NCI-H345 treated with DMSO at 0.1 percent for 48 hours (cell line): ENCODE measurements around the gene DGKZ.
"Not testable (repeated sequence)": the region's sequence is repeated elsewhere in the genome, so short reads cannot be mapped to it uniquely, and the experiment has no call there.

Experiments used
- DNase-seq: peaks from one replicate; lab custom pipeline; 2025; ENCODE audit not compliant: unreplicated experiment; lab: John Stamatoyannopoulos, UW

DGKZ gene

DNA sequence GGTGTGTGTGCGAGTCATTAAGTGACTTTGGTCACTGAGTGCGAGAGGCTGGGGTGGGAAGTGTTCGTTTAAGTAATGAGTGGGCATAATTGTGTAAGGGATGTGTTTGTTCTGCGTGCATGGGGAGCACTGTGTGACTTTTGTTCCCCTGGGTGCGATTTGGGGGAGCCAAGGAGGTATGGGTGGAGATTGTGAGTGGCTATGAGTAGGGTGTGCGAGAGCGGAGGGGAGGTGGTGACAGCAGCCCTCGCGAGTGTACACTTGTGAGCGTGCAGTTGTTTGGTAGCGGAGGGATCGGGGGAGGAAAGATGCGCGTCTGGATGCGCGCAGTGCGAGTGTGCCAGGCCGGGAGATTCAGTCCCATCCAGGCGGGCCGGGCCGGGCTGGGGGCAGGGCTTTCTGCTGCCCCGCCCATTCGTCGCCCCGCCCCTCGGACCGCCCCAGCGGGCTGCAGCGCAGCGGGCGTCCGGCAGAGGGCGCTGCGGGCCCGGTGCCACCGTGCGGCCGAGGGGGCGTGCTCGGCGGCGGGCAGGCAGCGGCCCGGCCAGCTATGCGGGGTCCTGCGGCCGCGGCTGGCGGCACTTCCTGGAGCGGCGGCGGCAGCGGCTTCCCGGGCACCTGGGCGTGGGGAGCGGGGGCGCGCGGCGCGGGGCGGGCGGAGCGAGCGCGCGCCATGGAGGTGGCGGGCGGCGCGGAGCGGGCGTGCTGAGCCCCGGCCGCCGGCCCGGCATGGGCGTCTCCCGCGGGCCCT is at the start of gene DGKZ:
Gene DGKZ, plus strand, starts transcription at position 578 of the 751 bp plus-strand sequence. CDS start 197 bp downstream, outside the sequence.
- peak; percentile 90 for DNase-seq

DNA sequence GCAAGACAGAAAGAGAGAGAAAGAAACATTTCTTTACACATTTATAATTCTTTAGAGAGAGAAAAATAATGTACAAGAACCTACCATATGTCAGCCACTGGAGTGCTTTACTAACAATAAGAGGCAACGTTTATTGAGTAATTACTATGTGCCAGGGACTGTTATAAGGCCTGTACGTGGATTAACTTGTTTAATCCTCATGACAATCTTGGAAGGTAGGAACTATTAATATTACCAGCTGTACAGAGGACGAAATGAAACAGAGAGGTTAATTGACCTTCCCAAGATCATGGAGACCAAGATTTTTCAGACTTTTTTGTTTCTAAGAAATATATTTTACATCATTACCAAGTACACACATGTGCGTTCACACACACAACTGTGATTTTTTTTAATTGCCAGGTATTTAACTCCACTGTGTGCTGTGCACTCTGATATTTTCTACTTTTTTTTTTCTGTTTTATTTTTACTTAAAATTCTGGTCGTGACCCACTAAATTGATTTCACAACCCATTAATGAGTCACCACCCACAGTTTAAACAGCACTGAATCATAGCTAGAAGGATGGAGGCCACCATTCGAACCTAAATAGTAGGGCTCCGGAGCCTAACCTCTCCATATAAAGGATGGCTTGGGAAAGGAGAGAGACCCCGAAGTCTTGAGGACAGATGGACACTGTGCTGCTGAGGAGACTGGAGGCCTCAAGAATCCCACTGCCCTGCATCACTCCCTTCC is 48.4 kb upstream of the DGKZ start:
- no peak for DNase-seq

DNA sequence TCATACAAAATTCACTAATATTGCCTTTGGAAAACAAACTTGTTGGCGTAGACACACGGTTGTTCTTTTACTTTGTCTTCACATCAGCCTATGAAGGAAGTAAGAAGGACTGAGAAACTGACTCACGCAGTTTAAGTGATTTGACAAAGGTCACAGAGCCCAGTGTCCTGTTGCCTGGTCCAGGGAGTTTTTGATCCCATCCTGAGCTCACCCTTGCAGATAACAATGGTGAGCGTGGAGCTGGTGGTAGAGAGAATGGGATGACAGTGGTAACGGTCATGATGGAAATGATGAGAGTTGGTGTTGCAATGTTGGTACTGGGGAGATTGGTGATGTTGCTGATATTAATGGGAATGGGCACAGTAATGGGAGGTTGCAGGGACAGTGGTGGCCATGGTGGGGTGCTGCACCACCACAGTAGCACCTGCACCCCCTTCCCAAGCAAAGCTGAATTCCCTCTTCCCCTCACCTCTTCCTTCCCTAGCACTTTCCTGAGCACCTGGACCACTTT is 47.8 kb upstream of the DGKZ start:
- no peak for DNase-seq

DNA sequence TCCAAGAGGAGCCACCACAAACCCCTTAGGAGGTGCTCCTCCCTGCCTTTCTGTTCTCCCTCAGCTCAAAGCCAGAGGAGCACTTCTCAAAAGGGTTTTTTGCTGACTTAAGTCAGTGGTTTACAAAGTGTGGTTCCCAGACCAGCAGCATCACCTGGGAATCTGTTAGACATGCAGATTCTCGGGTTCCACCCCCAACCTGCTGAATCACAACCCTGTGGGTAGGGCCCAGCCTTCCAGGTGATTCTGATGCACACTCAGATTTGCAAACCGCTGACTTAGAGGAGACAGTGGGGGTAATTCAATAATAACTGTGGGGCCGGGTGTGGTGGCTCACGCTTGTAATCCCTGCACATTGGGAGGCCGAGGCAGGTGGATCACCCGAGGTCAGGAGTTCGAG is 47.0 kb upstream of the DGKZ start:
- no peak for DNase-seq

GRCh38 chr11:46302866-46303265 is 44.4 kb upstream of the DGKZ start:
- no peak for DNase-seq

GRCh38 chr11:46304036-46304435 is 43.2 kb upstream of the DGKZ start:
- DNase-seq, result not testable (repeated sequence)

- no peak for DNase-seq
Measured at GRCh38 chr11:46304605-46305179, 42.6 kb upstream of the DGKZ start.

DNA sequence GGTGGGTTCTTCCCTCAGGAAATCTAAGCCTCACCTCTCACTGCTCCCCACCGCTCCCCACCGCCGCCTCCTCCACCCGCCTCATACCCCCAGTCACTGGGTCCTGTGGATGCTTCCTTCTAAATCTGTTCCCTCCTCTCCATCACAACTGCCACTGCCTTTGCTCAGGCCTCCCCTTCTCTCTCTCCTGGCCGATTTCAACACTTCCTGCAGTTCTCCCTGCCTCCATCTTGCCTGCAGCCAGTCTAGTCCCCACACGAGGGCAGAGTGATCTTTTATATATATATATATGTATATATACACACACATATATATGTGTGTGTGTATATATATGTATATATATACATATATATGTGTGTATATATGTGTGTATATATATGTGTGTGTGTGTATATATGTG is 42.0 kb upstream of the DGKZ start:
- DNase-seq, result no peak

- no peak for DNase-seq
Measured at GRCh38 chr11:46306296-46306853, 40.9 kb upstream of the DGKZ start.

GRCh38 chr11:46307369-46307768 is 39.9 kb upstream of the DGKZ start:
- DNase-seq, result no peak

DNA sequence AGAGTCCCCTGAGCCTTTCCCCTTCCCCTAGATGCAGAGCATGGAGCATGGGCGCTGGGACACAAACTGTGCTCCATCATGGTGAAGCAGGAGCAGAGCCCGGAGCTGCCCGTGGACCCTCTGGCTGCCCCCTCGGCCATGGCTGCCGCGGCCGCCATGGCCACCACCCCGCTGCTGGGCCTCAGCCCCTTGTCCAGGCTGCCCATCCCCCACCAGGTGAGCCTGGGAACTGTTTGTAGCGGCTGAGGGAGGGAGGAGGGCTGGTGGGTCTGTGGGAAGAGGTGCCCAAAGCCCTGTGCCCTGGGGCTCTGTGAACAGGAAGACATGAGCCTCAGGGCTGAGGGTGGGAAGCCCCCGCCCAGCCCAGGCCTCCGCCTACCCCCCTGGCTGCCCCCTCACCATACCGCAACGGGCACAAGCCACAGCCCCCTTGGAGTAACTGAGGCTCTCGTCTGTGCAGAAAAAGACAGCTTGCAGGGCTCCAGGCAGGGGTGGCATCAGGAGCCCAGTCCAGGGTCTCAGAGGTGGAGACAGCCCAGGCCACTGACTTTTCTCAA is 39.4 kb upstream of the DGKZ start:
- DNase-seq, result no peak

- no peak for DNase-seq
Measured at GRCh38 chr11:46308631-46309419, 38.4 kb upstream of the DGKZ start.

GRCh38 chr11:46309814-46310259 is 37.4 kb upstream of the DGKZ start:
- DNase-seq, result no peak

GRCh38 chr11:46315033-46315738 is 32.1 kb upstream of the DGKZ start:
- no peak for DNase-seq

GRCh38 chr11:46315783-46316563 is 31.3 kb upstream of the DGKZ start:
- peak; percentile 35 for DNase-seq

DNA sequence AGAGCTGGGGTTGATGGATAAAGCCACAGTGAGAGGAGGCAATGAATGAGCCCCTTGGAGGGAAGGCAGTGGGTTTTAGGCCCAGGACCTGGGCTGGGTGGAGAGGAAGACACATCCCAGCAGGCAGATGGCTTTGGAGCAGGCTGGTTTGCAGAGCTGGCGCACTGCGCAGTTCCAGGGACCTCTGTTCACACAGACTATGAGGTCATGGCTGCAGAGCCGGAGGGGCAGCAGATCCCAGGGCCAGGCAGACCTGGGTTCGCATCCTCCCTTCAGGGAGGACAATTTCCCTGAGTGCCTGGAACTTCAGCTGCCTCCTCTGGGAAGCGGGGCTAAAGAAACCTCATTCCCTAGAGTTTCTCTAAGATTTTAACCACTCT is 28.2 kb upstream of the DGKZ start:
- no peak for DNase-seq

DNA sequence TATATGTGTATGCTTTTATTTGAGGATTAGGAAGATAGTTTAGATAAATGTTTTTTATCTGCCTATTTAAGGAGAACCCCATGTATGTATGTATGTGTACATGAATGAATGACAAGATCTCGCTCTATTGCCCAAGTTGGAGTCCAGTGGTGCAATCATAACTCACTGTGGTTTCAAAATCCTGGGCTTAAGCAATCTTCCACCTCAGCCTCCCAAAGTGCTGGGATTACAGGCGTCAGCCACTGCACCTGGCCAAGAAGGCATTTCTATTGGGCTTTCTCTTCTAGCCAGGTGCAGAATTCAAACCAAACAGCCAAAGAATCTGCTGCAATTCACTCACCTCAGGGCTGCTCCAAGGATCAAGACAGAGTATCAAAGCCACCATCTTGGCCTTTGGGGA is 25.5 kb upstream of the DGKZ start:
- DNase-seq, result no peak

GRCh38 chr11:46322759-46323158 is 24.5 kb upstream of the DGKZ start:
- no peak for DNase-seq

DNA sequence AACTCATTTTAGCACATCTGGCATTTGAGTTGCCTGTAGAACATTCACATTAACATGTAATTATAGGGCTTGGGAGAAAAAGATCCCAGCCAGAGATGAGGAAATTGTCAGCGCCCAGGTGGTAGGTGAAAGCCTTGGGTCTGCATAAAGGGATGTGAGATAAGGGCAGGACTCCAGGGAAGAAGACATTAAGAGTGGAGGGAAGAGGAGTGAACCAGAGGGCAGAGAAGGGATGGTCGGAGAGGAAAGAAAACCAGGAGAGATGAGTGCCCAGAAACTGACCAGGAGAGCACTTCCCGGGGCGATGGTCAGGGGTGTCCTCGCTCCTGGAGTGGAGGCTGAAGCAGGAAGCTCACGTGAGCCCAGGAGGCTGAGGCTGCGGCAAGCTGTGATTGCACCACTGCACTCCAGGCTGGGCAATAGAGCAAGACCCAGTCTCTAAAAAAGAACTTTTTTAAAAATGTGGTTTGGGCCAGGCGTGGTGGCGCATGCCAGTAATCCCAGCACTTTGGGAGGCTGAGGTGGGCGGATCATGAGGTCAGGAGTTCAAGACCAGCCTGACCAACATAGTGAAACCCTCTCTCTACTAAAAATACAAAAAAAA is 20.3 kb upstream of the DGKZ start:
- DNase-seq, result no peak
